ENCODE measurements around the gene RGS17.
"Not testable (repeated sequence)": the region's sequence is repeated elsewhere in the genome, so short reads cannot be mapped to it uniquely, and the experiment has no call there.

Gene RGS17

DNA sequence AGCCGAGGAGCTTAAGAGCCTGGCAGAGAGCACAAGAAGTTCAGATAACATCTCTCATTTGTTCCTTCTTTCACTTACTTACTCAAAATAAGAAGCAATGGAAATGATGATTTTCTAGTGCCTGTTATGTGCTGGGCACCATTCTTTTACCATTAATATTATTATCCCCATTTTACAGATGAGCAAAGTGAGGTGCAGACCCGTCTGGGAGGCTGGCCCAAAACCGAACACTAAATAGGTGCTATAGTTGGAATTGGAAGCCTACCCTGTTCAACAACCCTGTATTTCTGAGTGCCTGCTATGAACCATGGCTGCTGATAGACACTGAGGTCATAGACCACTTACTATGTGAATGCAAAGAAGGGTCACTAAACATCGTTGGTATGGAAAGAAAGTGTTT lies 103.6 kb downstream of the RGS17 start:
- no peak for DNase-seq

DNA sequence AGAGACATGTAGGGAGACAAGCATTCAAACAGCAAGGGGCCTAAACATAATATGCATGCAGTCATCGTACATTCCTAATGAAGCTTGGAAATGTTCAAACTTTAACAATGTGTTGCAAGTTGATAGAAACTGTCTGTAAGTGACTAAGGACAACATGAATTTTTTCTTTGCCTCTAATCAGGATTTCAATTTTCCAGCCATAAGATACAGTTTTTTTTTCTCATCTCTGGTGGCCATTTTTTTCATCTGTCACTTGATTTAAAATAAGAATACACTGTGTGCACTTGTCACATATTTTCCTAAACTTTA lies 106.4 kb downstream of the RGS17 start:
- DNase-seq = no peak

DNA sequence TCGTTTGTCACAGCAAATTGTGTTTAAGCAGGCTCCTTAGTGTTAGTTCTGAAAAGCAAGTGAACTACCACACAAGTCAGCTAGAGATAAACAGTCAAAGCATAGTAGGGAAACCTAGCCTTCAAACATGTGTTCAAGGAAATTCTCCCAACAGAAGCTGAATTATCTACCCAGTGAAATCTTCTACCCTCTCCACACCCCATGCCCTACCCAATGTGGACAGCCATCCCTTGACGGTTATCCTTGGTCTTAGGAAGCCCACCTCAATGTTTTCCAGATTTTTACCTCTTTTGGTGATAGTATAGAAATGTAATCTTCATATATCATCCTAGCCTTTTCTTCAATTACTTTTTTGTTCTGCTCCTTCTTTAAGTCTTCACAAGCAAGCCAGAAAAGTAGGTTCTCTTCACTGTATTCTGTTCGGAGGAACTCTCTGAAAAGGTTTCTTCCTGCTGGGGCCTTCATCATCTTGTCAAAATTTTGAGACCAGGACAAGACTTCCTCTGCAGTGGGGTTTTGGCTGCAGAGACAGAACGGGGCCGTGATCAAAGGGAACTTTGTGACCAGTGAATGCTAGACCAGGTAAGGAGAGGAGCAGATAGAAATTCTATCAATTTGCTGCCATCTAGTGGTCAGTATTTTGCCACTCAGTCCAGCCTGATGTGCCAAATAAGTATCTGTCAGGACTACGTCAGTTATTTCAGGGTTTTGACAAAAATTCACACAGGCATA lies 106.9 kb downstream of the RGS17 start:
- peak; percentile 52 for DNase-seq

DNA sequence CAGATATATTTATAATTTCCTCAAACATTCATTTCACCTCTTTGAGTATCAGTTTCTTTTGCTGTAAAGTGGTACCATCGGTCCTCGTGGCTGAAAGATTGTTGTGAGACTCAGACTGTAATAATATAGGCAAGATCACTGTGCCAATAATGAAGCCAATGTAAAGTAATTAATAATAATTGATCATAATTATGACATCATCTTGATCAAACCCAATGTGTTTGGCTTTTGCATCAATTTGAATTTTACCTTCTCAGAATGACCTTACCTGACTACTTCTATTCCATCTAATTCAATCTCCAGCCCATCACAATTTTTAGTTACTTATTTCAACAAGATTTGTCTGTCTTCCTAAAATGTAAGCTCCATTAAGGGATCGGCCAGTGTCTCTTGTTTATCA lies 112.7 kb downstream of the RGS17 start:
- no peak for DNase-seq

DNA sequence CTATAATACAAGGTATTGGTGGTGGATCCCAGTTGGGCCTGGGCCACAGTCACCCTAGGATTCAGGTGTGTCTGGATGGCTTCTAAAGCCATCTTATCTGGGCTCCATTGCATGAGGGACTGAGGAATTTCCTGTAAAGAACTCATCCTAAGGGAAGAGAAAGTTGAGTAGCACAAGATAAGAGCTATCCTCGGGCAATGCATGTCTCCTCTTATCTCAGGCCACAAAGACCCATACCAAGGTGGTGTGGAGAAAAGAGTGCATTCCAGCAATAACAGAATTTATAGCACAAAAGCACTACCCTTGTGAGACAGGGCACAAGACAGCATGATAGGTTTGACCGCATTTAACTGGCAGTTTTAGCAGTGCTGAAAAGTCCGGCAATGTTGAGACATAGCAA lies 114.2 kb downstream of the RGS17 start:
- DNase-seq = no peak

DNA sequence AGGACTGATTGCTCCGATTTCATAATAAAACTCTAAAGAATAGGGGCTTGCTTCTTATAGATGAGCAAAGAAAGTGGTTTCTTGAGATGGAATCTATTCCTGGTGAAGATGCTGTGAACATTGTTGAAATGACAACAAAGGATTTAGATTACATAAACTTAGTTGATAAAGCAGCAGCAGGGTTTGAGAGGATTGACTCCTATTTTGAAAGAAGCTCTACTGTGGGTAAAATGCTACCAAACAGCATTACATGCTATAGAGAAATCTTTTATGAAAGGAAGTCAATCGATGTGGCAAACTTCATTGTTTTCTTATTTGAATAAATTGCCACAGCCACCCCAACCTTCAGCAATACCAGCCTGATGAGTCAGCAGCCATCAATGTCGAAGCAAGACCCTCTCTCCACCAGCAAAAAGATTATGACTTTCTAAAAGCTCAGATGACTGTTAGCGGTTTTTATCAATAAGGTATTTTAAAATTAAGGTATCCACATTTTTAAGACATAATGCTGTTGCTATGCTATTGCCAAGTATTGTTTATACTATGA lies 115.9 kb downstream of the RGS17 start:
- DNase-seq = no peak

DNA sequence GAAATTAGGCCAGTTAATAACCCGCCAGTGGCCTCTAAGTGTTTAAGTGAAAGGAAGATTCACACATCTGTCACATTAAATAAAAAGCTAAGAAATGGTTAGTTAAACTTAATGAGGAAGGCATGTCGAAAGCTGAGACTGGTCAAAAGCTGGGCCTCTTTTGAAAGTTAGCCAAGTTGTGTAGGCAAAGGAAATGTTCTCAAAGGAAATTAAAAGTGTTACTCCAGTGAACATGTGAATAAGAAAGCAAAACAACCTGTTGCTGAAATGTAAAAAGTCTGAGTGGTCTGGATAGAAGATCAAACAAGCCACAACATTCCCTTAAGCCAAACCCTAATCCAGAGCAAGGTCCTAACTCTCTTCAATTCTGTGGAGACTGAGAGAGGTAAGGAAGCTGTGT lies 117.6 kb downstream of the RGS17 start:
- DNase-seq = no peak

DNA sequence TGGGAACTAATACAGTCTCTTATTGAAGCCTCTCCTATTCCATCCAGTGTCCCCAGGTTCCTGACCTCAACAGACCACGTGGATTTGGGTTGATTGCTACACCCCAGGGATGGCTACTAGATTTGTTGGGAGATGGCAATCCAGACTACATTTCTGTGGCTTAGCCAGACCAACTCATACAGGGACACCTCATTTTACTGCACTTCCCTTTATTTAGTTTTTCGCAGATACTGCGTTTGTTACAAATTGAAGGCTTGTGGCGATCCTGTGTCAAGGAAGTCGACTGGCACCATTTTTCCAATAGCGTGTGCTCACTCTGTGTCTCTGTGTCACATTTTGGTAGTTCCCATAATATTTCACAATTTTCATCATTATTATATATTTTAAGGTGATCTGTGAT lies 118.2 kb downstream of the RGS17 start:
- DNase-seq = no peak

DNA sequence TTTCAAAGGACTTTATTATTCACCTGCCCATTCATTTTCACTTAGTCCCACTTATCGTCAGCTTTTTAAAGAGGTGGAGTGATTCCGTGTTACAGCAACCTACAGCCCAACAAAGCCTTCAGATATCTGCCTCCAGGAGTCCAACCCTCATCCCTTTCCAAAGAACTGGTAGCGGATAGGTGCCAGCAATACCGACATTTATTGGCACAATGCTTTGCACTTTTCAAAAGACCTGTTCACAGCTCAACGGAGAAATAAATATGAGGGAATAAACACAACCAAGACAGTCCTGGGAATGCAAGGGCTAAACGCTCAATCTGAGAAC lies 127.8 kb downstream of the RGS17 start:
- DNase-seq = no peak

DNA sequence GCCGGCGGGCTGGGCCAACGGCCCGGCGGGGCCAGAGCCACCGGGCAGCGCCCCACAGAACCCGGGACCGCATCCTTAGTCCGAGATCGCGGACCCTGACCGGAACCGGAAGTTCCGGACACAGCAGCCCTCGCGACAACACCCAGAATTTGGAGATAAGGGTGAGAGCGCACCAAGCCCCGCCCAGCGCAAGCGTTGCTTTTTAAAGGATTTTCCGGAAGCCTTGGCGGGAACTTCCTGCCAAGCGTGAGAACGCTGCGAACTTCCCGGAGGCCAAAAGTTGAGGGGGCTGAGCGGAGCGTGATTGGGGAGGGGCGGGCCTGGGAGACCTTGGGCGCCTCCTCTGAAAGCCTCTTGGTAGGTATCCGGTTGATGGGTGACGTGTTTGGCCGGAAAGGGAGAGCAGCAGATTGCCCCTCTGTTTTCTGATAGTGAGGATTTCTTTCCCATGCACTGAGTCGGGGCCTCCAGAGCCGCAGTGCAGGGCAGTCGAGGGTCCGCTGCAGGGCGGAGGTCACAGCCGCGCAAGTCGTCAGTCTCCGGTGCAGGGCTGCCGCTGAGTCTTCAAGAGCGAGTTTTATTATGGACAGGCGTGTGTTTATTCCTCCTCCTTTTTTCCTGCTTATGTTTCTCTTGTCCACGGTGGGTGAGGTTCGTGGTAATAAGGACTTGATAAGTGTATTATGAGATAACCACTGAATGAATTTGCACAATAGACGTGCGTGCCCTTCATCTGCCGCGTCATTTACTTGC lies 128.3 kb downstream of the RGS17 start, which contains the start of gene MTRF1L:
TSS of gene MTRF1L (minus strand) at position 97 of the 753 bp plus-strand sequence. CDS start at position 73, 24 bp downstream.
- peak; percentile 96 for DNase-seq

DNA sequence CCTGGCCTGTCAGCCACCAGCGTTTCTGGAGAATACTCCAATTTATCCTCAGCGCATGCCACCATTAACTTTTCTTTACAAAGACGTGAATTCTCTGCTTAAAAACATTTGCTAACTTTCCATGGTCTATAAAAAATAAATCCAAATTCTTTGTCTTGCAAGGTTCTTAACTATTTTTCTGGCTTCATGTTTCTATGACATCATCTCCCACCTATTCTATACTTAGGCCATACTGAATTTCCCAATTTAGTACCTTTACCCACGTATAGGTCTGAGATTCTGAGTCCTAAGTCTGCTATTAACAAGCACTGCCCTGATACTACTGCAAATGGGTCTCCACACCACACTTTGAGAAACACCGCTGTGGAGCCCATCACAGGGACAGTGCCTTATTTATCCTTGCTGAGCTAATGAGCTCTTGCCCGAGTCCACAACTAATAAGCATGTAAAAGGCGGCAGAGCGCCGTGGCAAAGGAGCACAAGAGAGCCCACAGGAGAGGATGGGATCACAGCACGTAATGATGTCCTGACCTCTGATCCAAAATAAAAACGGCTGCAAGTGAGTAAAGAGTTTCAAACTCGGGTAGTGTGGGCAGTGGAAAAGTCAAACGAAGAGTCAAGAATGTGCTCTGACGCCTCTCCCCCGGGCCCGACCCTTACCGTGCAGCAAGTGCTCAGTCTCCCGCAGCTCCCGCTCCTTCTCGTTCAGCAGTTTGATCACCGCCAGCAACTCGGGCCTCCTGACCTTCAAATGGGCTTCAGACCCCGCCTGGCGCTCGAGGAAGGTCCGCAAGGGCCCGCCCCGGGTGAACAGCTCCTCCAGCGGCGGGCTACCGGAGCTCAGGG lies 129.1 kb downstream of the RGS17 start:
- peak; percentile 11 for DNase-seq

DNA sequence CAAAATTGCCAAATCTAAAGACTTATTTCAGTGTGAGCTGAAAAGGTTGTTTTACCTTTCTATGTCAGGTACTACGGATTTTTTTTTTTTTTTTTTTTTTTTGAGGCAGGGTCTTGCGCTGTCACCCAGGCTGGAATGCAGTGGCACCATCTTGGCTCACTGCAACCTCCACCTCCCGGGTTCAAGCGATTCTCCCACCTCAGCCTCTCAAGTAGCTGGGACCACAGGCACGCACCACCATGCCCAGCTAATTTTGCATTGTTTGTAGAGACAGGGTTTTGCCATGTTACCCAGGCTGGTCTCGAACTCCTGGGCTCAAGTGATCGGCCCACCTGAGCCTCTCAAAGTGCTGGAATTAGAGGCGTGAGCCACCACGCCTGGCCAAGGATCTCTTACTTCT lies 130.3 kb downstream of the RGS17 start:
- not testable (repeated sequence) for DNase-seq

DNA sequence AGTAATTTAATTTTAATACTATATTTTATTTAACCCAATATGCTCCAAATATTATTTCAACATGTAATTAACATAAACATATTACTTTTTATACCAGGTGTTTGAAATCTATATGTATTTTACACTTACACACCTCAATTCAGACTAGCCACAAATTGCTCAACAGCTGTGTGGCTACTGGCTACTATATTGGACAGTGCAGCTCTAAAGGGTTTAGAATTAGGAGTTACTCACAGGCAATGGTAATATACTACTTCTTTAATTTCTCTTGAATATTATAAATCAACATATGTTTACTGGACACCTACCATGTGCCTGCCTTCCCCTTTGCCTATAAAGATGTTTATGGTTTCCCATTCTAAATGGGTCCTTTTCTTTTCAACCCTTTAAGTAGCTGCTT lies 130.8 kb downstream of the RGS17 start:
- no peak for DNase-seq

DNA sequence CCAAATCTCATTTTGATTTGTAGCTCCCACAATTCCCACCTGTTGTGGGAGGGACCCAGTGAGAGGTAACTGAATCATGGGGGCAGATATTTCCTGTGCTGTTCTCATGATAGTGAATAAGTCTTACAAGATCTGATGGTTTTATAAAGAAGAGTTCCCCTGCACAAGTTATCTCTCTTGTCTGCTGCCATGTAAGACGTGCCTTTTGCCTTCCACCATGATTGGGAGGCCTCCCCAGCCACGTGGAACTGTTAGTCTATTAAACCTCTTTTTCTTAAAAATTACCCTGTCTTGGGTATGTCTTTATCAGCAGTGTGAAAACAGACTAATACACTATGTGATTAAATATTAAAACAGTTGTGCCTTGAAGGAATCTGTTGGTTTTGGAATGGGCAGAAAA lies 131.5 kb downstream of the RGS17 start:
- DNase-seq = not testable (repeated sequence)

DNA sequence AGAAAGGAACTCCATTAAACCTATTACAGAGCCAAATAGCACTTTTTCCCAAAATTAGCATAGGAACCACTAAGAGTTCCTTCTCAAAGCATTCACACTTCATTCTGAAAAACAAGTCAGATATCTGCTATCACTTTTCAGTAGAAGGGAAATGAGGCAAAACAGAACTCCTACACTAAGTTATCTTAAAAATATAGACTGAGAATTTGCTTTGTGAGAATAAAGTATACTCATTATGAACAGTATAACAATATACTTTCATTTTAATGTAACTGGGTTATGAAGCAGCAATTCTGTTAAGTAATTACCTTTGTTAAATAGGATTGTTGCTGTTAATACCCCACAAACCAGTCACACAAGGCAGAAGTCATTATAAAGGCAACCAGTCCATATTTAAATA lies 137.2 kb downstream of the RGS17 start:
- DNase-seq = no peak

DNA sequence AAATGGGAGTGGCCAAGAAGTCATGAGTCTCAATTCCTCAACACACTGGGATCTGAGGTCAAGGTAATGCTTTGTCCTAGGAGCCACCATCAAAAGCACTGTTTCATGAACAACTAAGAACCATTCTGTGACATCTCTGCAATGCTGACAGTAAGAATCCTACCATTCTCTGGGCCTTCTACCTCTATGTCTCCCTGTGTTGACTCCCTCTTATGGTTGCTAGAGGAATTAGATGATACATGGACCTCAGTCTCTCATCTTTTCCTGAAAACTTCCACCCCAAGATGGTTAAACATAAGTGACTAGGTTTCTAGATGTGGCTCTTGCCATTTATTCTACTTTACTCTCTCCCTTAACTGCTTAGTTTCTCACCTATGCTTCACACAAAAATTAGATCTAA lies 137.7 kb downstream of the RGS17 start:
- no peak for DNase-seq

DNA sequence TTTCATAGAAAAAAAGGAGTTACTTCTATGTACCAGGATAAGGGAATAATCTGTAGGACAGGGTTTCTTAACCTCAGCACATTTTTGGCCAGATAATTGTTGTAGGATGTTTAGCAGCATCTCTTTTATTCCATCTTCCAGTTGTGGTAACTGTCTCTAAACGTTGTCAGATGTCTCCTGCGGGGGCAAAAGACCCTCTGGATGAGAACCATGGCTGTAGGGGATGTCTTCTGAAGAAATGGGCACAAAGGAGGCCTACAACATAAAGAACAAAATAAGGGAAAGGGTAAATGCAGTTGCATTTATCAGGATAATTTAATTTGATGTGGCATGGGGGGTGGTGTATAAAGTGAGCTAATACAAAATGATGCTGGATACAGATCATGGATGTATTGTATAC lies 144.1 kb downstream of the RGS17 start:
- no peak for DNase-seq

DNA sequence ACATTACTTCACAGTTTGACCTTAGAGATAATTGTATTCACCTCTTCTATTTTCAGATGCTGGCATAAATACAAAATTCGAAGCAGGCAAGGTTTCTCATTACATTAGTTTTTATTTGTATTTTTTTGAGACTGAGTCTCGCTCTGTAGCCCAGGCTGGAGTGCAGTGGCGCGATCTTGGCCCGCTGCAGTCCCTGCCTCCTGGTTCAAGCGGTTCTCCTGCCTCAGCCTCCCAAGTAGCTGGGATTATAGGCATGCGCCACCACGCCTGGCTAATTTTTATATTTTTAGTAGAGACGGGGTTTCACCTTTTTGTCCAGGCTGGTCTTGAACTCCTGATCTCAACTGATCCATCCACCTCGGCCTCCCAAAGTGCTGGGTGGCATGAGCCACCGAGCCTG lies 145.8 kb downstream of the RGS17 start:
- DNase-seq = not testable (repeated sequence)

DNA sequence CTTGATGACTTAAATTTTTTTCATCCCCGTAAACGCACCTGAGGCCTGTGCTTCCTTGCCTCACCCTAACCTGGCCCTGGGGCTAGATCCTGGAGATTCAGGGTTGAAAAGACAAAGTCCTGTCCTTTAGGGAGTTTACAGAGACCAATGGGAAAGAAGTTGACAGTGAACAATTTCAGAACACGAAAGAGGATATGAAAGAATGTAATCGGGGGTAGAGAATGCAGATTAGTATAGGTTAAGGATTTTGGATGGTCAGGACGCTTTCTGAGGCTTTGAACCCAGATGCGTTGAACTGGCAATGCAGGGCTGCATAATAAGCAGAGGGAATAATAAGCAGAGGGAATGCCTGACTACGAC lies 146.6 kb downstream of the RGS17 start:
- DNase-seq = peak; percentile 47

DNA sequence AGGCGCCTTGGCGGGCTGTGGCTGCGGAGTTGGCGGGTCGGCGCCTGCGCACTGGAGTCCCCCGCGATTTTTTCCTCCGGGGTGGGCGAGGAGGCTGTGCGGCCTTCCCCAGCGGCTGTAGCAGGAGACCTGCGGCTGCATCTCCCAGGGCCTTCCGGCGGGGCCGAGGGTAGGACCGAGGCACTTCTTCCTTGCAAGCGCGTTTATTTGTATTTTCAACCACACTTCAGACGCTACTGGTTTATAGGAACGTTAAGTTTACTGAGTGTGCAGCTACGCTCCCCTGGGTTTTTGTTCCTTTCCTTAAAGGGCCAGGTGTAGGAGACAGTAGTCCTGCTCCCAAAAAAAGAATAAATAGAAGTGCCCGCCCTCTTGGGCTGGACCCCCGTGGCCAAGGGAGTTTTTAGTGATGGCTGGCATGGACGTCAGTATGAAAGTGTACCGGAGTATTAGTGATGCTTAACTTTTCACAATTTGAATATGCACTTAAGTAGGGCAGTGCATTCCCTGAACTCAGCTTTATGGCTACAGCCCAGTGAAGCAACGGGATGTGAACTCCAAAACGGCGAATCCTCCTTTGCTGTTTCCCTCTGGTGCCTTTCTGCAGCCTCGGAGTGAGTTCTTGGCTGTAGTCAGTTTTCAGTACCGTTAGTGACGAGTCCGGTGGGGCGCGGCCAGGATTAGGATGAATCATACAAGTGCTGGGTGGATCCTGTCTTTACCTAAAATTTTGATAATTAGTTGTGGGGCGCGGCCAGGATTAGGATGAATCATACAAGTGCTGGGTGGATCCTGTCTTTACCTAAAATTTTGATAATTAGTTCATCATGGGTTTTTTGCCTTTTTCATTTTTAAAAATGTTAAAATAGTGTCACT lies 147.2 kb downstream of the RGS17 start:
- peak; percentile 97 for DNase-seq

DNA sequence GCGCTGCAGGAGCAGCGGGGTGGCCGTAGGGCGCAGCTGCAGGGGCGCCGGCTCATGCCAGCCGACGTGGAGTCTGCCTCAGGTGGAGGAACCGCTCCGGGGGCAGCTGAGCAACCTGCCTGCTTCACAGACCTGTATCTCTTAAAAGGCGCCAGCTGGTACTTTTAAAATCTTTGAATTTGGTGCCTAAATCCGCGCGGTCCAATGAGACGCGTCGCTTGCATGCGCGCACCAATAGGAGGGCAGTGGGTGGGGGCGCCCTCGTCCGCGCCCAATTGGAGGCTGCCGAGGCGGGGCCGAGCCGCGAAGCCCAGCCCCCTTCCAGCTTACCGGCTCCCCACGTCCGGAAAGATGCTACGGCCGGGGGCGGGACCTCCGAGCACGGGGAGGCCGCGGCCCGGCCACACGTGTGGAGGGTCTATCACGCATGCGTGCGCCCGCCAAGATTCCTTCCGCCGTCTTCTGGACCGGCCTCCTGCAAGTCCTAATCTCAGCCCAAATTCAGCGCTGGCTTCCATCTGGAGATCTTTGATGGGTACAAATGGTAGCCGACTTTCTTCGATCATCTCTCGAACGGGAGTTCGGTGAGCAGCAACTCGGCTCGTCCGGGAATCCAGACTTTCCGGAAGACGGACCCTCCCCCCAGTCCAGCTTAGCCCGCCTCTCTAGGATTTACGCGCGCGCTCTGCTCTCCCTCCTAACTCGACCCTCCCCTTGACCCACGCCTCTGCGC lies 148.0 kb downstream of the RGS17 start, which contains the start of gene FBXO5:
TSS of gene FBXO5 (minus strand) at position 138 of the 733 bp plus-strand sequence. CDS start at position 56, 82 bp downstream.
- peak; percentile 98 for DNase-seq
